SK-N-MC (cell line): ENCODE measurements around the gene PALB2.

ENCODE experiments used
- EZH2 ChIP-seq: fragments of 200-600 bp; sonication (generic); IDR thresholded peaks from one replicate; pipeline ENCODE4 v1.6.1; 2017; ENCODE audit warnings: antibody characterized with exemption
- POLR2AphosphoS5 ChIP-seq: IDR thresholded peaks from 2 replicates; pipeline ENCODE4 v1.6.1; 2012; ENCODE audit warnings: mild to moderate bottlenecking, low read depth, low read length, borderline replicate concordance

DNA sequence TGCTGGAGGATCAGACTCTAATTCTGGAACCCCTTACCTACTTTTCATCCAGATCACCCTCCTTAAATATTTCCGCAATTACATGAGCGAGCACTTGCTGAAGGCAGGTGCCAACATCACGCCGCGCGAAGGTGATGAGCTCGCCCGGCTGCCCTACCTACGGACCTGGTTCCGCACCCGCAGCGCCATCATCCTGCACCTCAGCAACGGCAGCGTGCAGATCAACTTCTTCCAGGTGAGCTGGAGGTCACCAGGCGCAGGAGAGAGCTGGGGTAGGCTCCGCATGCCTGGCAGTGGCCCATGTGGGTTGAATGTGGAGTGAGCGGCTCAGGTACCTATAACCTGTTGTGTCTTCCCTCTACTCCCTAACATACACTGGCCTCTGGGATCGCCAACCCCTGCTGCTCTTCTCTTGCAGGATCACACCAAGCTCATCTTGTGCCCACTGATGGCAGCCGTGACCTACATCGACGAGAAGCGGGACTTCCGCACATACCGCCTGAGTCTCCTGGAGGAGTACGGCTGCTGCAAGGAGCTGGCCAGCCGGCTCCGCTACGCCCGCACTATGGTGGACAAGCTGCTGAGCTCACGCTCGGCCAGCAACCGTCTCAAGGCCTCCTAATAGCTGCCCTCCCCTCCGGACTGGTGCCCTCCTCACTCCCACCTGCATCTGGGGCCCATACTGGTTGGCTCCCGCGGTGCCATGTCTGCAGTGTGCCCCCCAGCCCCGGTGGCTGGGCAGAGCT, 48.5 kb upstream of the PALB2 start:
- TF ChIP-seq POLR2AphosphoS5 = no peak
- TF ChIP-seq EZH2 = no peak
